Epidermal melanocyte (primary cell): ENCODE results near the gene DUSP11.
A peak's percentile ranks its signal among the peaks of the same experiment; 100 is the strongest.
"Not testable (repeated sequence)": the region's sequence is repeated elsewhere in the genome, so short reads cannot be mapped to it uniquely, and the experiment has no call there.

Experiments used
- DNase-seq: peaks from one replicate; pipeline ENCODE4 v3.0.0; 2011; ENCODE audit warnings: low spot score; ENCODE audit not compliant: insufficient read length

DUSP11 gene

DNA sequence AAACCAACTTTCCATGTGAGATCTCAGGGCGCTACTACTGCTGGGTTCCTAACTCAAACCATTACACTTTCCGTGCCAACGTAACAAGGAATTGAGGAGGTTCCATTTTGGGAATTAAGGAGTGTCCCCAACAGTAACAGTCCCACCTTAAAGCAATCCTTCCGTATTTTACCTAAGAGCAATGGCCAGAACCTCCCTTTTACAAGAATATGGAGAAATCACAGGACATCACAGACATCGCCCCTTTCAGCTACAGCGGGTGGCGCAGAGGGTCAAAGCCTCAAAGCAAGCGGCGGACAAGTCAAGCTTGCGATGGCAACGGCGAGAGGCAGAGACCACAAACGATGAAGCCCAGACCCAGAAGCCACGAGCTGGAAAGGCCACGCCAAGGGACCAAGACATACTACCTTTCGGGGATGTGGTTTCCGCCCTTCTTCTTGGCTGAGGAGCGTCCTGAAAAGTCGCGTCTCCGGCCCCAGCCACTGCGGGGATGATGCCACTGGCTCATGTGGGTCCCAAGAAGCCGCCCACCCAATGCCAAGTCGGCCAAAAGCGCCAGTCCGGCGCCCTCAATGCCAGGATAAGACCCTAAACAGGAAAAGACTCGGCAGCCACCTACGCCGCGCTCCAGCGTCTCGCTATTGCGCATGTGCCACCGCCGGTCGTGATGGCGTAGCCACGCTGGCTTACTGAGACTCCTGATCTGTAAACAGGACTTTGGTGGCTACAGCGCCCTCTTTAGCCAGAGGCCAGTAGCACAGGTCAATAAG is at the start of gene DUSP11:
Gene DUSP11, minus strand, starts transcription at position 637 of the 770 bp plus-strand sequence. Its CDS starts 129 bp downstream, at position 508.
- peak; percentile 92 for DNase-seq

GRCh38 chr2:73828818-73829570 is 49.1 kb upstream of the DUSP11 start, which contains the start of gene STAMBP:
Gene STAMBP (plus strand): TSS chr2:73828961. CDS start chr2:73830857, 1,896 bp downstream.
- DNase-seq, result peak; percentile 92

DNA sequence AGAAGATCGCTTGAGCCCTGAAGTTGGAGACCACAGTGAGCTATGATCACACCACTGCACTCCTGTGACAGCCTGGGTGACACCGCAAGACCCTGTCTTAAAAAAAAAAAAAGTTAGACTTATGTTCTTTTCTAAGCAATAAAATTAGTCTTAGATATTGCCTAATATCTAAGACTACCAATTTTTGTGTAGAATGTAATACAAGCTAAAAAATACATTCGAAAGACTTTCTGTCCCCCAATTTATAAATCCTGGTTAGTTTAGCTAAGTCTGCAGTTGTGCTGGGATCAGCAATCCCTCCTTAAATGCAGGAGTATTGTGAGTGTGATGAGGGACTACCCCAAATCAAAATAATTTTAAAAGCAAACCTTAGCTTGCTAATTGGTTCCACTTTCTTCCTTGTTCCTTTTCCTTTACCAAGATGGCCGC is 48.5 kb upstream of the DUSP11 start:
- DNase-seq, result no peak

DNA sequence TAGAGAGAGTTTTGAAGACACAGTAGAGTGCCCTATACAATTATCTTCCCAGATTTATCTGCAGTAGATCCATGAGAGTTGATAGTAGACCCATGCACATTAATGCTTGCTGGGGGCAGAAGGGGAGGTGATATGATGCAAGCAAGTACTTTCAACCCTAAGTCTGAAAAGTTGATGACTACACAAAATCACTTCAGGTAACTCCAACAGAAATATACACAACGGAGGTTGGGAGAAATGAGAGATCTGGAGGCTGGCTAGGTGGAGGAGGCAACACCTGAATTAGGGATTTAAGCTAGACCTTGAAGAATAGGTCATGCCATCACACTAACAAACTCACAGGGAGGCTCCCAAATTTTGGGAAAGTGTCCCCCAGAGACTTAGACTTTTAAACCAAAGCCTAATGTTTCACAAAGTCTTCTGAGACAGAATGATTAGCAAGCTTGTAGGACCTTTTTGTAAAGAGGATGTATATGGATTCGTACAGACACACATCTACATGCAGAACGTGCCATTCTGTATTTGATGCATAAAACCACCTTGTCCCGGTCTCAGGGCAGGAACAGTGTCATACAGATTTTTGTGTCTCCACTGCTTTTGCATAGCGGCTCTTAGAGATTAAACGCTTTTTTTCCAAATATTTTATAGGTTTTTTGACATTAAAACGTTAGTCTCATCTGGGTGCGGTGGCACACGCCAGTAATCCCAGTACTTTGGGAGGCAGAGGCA is 47.9 kb upstream of the DUSP11 start:
- no peak for DNase-seq

- DNase-seq, result no peak
Measured at GRCh38 chr2:73827018-73827417, 47.1 kb upstream of the DUSP11 start.

GRCh38 chr2:73825408-73825807 is 45.5 kb upstream of the DUSP11 start:
- DNase-seq, result no peak

DNA sequence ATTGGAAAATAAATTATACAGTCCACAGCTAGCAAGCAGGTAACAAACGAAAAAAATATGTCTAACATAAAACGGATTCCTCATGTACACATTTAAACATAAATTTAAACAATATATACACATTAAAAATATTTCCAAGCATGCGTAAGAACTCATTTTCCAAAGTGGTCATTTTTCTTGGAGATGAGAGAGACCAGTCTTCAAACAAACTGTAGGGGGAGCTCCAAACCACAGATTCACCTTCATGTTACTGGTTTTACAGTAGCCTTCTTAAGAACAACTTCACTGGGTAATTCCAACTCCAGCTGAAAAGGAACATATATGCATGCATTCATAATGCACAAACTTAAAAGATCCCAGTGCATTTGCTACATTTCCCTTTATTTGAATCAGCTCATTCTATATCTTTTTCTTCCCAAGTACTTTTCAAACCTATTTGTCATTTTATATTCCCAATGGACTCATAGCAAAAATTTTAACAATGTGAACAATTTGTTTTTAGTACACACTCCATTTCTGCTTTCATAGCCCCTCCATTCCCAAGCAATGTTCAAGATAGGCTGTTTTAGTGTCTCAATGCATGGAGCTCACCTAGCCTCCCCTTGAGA is 44.1 kb upstream of the DUSP11 start:
- DNase-seq, result peak; percentile 45

DNA sequence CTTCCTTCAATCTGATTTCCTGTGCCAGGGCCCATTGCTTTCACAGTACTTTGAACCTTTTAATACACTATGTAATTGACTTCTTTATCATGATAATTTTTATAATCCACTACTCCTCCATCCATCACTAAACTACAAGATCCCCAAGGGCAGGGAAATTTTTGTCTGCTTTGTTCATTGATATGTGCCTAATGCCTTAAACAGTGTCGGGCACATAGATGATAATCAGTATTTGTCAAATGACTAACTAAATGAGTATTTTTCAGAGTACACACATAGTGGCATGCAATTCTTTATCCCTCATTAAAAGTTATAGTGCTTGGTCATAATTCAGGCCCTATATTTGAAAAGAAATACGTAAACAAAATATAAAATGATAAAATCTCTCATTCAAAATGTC is 43.5 kb upstream of the DUSP11 start:
- no peak for DNase-seq

DNA sequence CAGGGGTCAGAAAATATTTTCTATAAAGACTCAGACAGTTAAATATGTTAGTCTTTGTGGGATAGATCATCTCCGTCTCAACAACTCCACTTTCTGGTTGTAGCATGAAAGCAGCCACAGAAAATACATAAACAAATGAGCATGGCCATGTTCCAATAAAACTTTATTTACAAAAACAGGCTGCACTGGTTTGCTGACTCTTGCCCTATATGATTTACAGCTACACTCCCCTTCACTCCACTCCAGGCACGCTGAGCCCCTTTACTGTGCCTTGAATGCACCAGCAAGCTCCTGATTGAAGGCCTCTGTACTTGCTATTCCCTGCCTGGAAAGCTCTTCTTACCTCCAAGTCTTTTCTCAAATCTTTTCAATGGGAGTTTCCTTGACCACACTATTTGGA is 43.1 kb upstream of the DUSP11 start:
- no peak for DNase-seq

DNA sequence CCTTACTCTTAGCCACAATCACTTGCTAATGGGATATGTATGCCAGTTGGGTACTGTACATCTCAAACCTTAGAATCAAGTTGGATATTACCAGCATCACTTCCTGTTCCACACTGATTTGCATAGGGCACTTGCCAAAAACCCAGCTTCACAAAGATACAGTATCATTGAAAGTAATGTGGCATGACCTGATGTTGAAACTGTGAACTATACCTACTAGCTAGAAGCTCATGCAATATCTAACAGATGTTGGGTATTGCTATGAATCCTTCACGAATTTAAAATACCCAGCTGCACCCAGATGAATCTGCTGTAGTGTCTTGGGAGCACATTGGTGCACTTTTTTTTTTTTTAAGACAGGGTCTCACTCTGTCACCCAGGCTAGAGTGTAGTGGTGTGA is 42.4 kb upstream of the DUSP11 start:
- DNase-seq, result no peak

DNA sequence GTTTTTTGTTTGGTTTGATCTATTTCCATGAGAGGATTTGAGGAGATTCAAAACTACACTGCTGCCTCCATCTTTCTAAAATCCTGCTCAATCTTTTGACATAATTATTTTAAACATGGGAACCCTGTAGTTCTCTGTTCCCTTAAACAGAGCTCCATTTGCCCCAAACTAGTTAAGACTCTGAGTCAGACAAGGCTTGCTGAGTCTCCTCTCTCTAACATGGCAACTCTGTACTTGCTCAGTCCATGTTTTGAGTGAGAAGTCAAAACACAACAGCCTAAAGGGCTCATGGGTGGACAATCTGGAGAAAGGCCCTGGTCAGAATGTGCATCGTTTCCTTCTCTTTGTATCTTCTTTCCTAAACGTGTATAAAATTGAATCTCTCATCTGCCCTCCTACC is 41.8 kb upstream of the DUSP11 start:
- DNase-seq, result no peak

DNA sequence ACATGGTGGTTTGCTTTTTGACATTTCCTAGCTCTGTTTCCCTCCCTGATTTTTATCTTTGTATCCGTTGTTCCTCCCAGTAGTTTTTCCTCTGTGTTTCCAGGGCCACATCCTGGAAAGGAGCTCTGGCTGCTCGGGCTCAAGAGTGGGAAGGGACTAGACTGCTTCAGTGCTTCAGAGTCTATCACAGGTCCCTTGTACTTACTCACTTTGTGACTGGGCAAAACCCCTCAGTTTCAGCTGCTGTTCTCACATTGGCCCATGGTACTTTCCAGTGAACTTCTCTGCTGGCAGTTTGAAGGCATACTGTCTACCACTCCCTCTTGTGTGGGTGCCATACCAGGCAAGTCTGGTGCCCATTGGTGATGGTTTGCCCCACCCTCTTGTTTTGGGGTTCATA is 41.3 kb upstream of the DUSP11 start:
- DNase-seq, result no peak

DNA sequence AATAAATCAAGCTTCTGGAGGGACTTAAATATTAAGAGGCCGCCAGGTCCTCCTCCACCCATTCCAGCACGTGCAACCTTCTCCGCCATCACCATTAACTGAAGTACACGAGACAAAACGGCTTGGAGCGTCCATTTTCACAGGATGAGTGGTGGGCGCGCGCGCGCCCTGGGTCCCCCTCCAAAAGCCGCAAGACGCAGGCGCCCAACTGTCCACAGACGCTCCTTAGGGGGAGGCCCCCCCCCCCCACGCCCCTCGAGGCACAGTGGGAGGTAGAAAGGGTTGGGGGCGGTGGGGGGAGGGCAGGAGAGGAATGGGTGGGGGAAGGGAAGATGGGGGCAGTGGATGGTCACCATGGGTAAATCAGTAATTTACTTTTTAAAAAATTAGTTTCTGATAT is 38.4 kb upstream of the DUSP11 start:
- no peak for DNase-seq

- no peak for DNase-seq
Measured at GRCh38 chr2:73812635-73813034, 32.7 kb upstream of the DUSP11 start.

DNA sequence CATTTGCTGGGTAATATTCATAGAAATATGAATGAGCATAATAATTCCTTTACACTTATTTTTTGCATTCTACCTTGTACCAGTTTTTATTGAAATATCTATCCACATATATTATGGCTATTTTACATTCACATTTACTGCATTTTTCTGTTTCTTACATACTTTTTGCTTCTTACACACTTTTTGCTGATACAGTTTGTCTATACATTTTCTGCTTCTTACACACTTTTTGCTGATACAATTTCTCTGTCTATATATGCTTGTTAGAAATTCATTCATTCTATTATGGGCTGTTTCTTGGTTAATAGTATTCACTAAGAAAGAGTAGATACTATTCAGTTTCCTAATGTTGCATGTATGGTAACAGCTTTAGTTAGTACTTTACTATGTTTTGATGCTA is 32.0 kb upstream of the DUSP11 start:
- no peak for DNase-seq

- DNase-seq, result not testable (repeated sequence)
Measured at GRCh38 chr2:73783883-73784282, 4.0 kb upstream of the DUSP11 start, which contains the start of gene C2orf78. Gene C2orf78 (plus strand): TSS chr2:73784183. CDS start chr2:73784310, 127 bp downstream.

DNA sequence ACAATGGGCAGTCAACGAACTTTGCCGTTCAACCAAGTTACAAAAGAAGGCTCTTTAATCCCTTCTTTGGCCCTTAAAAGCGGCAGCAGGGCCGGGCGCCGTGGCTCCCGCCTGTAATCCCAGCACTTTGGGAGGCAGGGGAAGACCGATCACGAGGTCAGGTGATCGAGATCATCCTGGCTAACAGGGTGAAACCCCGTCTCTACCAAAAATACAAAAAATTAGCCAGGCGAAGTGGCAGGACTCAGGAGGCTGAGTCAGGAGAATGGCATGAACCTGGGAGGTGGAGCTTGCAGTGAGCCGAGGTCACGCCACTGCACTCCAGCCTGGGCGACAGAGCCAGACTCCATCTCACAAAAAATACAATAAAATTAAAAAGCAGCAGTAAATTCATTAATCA is 3.5 kb upstream of the DUSP11 start:
- DNase-seq, result not testable (repeated sequence)

- DNase-seq, result no peak
Measured at GRCh38 chr2:73780237-73780582, 307 bp upstream of the DUSP11 start.

DNA sequence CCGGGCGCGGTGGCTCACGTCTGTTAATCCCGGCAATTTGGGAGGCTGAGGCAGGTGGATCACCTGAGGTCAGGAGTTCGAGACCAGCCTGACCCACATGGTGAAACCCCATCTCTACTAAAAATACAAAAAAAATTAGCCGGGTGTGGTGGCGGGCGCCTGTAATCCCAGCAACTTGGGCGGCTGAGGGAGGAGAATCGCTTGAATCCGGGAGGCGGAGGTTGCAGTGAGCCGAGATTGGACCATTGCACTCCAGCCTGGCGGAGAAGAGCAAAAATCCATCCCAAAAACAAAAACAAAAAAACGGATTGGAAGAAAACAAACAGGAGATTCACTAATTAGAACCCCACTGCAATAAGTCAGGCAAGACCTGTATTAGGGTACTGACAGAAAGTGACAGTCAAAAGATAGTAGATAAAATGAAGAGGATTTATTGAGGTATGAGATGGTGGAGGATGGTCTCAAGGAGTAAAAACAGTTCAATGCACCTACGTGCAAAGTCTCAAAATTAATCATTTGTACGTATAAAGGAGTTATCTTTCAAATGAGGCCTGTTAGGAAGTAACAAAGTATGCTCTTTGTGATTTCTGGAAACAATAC is 936 bp downstream of the DUSP11 start:
- DNase-seq, result not testable (repeated sequence)

DNA sequence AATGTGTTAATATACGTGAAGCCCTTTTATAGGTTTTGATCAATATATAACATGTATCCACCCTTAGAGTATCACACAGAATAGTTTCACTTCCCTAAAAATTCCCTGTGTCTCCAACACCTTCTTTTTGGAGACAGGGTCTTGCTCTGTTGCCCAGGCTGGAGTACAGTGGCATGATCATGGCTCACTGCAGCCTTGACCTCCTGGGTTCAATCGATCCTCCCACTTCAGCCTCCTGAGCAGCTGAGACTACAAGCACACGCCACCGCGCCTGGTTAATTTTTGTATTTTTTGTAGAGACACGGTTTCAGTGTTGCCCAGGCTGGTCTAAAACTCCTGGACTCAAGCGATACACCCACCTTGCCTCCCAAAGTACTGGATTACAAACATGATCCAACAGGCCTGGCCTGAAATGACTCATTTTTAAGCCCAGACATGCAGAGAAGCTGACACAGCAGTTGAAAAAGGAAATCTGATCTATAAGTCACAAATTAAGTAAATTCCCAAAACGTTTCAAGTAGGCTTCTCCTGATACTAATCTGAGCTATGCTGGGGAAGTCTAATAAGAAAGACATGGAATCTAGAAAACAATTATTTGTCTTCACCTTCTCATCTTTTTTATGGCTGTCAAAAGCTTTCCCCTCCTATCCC is 2.9 kb downstream of the DUSP11 start:
- DNase-seq, result no peak

GRCh38 chr2:73776381-73776780 is 3.5 kb downstream of the DUSP11 start:
- DNase-seq, result no peak
